Fibroblast of lung (primary cell): ENCODE data around the gene TMED5.

Source experiments
- CTCF ChIP-seq, 2 donors: IDR thresholded peaks in 1 of 2; conservative IDR thresholded peaks in 1 of 2; 1 replicate in 1 of 2; 2 replicates in 1 of 2; pipeline ENCODE4 v1.5.1; 2011 to 2012; ENCODE audit warnings: low read length in 2 of 2, control low read depth in 1 of 2, inconsistent platforms in 1 of 2, low read depth in 1 of 2, mild to moderate bottlenecking in 1 of 2
- EZH2 ChIP-seq: IDR thresholded peaks from 2 replicates; pipeline ENCODE4 v1.5.1; 2012; ENCODE audit warnings: low read length, control low read depth, mild to moderate bottlenecking; ENCODE audit errors: missing control alignments

- TF ChIP-seq CTCF (conservative IDR thresholded peaks at IDR 0.05 in 1 of 2, IDR thresholded peaks at IDR 0.05 in 1 of 2; ENCODE audit: low read depth in 1 of 2, low read length in 2 of 2) (no peak), EZH2 (no peak)
Observed at GRCh38 chr1:93109578-93109977, 70.6 kb downstream of the TMED5 start.
